ENCODE data around the gene CCDC15.
"Not testable (repeated sequence)": the region's sequence is repeated elsewhere in the genome, so short reads cannot be mapped to it uniquely, and the experiment has no call there.

CCDC15 gene

GRCh38 chr11:125088123-125088522, 134.1 kb downstream of the CCDC15 start:
- TF ChIP-seq CTCF (IDR thresholded peaks at IDR 0.05; ENCODE audit: low read depth, low read length): no peak
- DNase-seq (ENCODE audit: low read depth, low spot score): no peak
- in situ Hi-C loops (cut with HindIII; ENCODE audit: low sequenced_read_pairs): no loop called here
- H3K4me3 ChIP-seq (ENCODE audit: low read depth, low read length): no peak overlapping the region

- no peak overlapping the region for H3K4me3 ChIP-seq (ENCODE audit: low read depth, low read length)
- no peak for TF ChIP-seq CTCF (IDR thresholded peaks at IDR 0.05; ENCODE audit: low read depth, low read length)
- in situ Hi-C loops (cut with HindIII; ENCODE audit: low sequenced_read_pairs): no loop called here
- DNase-seq (ENCODE audit: low read depth, low spot score): no peak
These were observed 134.8 kb downstream of the CCDC15 start for GRCh38 chr11:125088576-125089455.

GRCh38 chr11:125089481-125089880, 135.5 kb downstream of the CCDC15 start:
- H3K4me3 ChIP-seq (ENCODE audit: low read depth, low read length); in situ Hi-C loops (cut with HindIII; ENCODE audit: low sequenced_read_pairs); DNase-seq (ENCODE audit: low read depth, low spot score): not testable (repeated sequence)

- DNase-seq (ENCODE audit: low read depth, low spot score); H3K4me3 ChIP-seq (ENCODE audit: low read depth, low read length); in situ Hi-C loops (cut with HindIII; ENCODE audit: low sequenced_read_pairs): not testable (repeated sequence)
These were observed 136.1 kb downstream of the CCDC15 start for GRCh38 chr11:125090151-125090550.

- DNase-seq (ENCODE audit: low read depth, low spot score): no peak
- no peak for TF ChIP-seq CTCF (IDR thresholded peaks at IDR 0.05; ENCODE audit: low read depth, low read length)
- in situ Hi-C loops (cut with HindIII; ENCODE audit: low sequenced_read_pairs): no loop called here
- H3K4me3 ChIP-seq (ENCODE audit: low read depth, low read length): no peak overlapping the region
These were observed 136.8 kb downstream of the CCDC15 start for GRCh38 chr11:125090816-125091215.
